IMR-90 (cell line): ENCODE data around the gene WDR89. TPM values are rescaled to one million over a fixed set of nuclear protein-coding genes. Genes with fewer than 3 reads are reported as not detected.

Experiments
- ATAC-seq: fragments of 200-7000 bp; cut with Tn5 transposase; 2 replicates; pipeline ENCODE4 v1.9.1; 2020; ENCODE audit warnings: low read depth, mild to moderate bottlenecking, moderate library complexity
- BruUV-seq: library from RNA; stranded (reverse); fragments of 400-500 nt; replicated peaks from 2 replicates; lab custom pipeline; 2021; lab: Mats Ljungman, UMichigan
- CTCF ChIA-PET: fragments of 300-600 bp; formaldehyde crosslinking; extraction: SDS; loops from one replicate; lab custom pipeline; 2021; ENCODE audit warnings: antibody characterized with exemption; lab: Yijun Ruan, JAX
- POLR2A ChIA-PET: fragments of 300-600 bp; sonication (Branson Sonifier 250); formaldehyde crosslinking; loops from one replicate; lab custom pipeline; 2022; ENCODE audit warnings: antibody characterized with exemption; ENCODE audit not compliant: unreplicated experiment; lab: Charles Lee
- DNase-seq: peaks from one replicate; pipeline ENCODE4 v3.0.0; 2013
- H2AFZ ChIP-seq: replicated peaks from 2 replicates; pipeline ENCODE3; 2013; ENCODE audit warnings: low read length, mild to moderate bottlenecking; ENCODE audit not compliant: poor library complexity
- H2AK5ac ChIP-seq: 2 replicates; pipeline ENCODE4 v1.6.1; 2013; ENCODE audit warnings: low read depth, low read length, inconsistent platforms
- H2AK9ac ChIP-seq: replicated peaks from 2 replicates; pipeline ENCODE3; 2013; ENCODE audit warnings: mild to moderate bottlenecking, low read depth, low read length, moderate library complexity; ENCODE audit not compliant: poor library complexity
- H2BK120ac ChIP-seq: 2 replicates; pipeline ENCODE4 v1.6.1; 2013; ENCODE audit warnings: low read depth, low read length, inconsistent platforms
- H2BK15ac ChIP-seq: 3 replicates; pipeline ENCODE4 v1.6.1; 2013; ENCODE audit warnings: low read depth, low read length, inconsistent platforms
- H2BK20ac ChIP-seq: 2 replicates; pipeline ENCODE4 v1.6.1; 2013; ENCODE audit warnings: low read depth, mild to moderate bottlenecking, inconsistent platforms, low read length, moderate library complexity
- H2BK5ac ChIP-seq: 2 replicates; pipeline ENCODE4 v1.6.1; 2013; ENCODE audit warnings: mild to moderate bottlenecking, low read depth, low read length, inconsistent platforms; ENCODE audit not compliant: poor library complexity, severe bottlenecking
- H3K14ac ChIP-seq: replicated peaks from 2 replicates; pipeline ENCODE4 v1.6.1; 2013; ENCODE audit warnings: low read depth, low read length, inconsistent platforms
- H3K18ac ChIP-seq: 2 replicates; pipeline ENCODE4 v1.6.1; 2013; ENCODE audit warnings: low read depth, low read length, control low read depth
- H3K23ac ChIP-seq: 2 replicates; pipeline ENCODE4 v1.6.1; 2013; ENCODE audit warnings: low read depth, low read length, inconsistent platforms
- H3K27ac ChIP-seq: 2 replicates; pipeline ENCODE4 v1.5.1; 2013; ENCODE audit warnings: mild to moderate bottlenecking, control low read depth, low read length; ENCODE audit not compliant: insufficient read depth
- H3K27me3 ChIP-seq: 2 replicates; pipeline ENCODE4 v1.6.1; 2013; ENCODE audit warnings: low read length; ENCODE audit not compliant: control insufficient read depth, insufficient read depth
- H3K36me3 ChIP-seq: 2 replicates; pipeline ENCODE4 v1.6.1; 2013; ENCODE audit warnings: low read length, mixed read lengths; ENCODE audit not compliant: control insufficient read depth, insufficient read depth
- H3K4ac ChIP-seq: 2 replicates; pipeline ENCODE4 v1.6.1; 2013; ENCODE audit warnings: low read depth, low read length, inconsistent platforms
- H3K4me1 ChIP-seq: 2 replicates; pipeline ENCODE4 v1.6.1; 2013; ENCODE audit warnings: low read length, mixed read lengths; ENCODE audit not compliant: control insufficient read depth, insufficient read depth
- H3K4me2 ChIP-seq: 2 replicates; pipeline ENCODE4 v1.6.1; 2013; ENCODE audit warnings: low read depth, mild to moderate bottlenecking, control low read depth, low read length, moderate library complexity
- H3K4me3 ChIP-seq: 2 replicates; pipeline ENCODE4 v1.5.1; 2013; ENCODE audit warnings: low read depth, mild to moderate bottlenecking, control low read depth, low read length, moderate library complexity; ENCODE audit not compliant: insufficient read depth
- H3K56ac ChIP-seq: 2 replicates; pipeline ENCODE4 v1.6.1; 2013; ENCODE audit warnings: low read length, inconsistent platforms; ENCODE audit not compliant: insufficient read depth; ENCODE audit errors: extremely low read depth
- H3K79me1 ChIP-seq, 2 experiments: 2 replicates each; pipeline ENCODE4 v1.6.1; 2013; ENCODE audit warnings: low read length in 2 of 2, inconsistent platforms in 1 of 2, low read depth in 1 of 2
- H3K9ac ChIP-seq: 2 replicates; pipeline ENCODE4 v1.6.1; 2013; ENCODE audit warnings: low read depth, low read length, control low read depth
- H3K9me1 ChIP-seq: 2 replicates; pipeline ENCODE4 v1.6.1; 2013; ENCODE audit warnings: low read length, inconsistent platforms; ENCODE audit not compliant: insufficient read depth
- H3K9me3 ChIP-seq: 2 replicates; pipeline ENCODE4 v1.6.1; 2013; ENCODE audit warnings: low read length; ENCODE audit not compliant: control insufficient read depth, insufficient read depth
- H4K20me1 ChIP-seq: 2 replicates; pipeline ENCODE4 v1.6.1; 2013; ENCODE audit warnings: low read length, inconsistent platforms; ENCODE audit not compliant: insufficient read depth
- H4K5ac ChIP-seq: 2 replicates; pipeline ENCODE4 v1.6.1; 2013; ENCODE audit warnings: mild to moderate bottlenecking, low read depth, low read length, control low read depth
- H4K8ac ChIP-seq, 2 experiments: 2 replicates each; pipeline ENCODE4 v1.6.1; 2013; ENCODE audit warnings: low read depth in 2 of 2, low read length in 2 of 2, control low read depth in 1 of 2, inconsistent platforms in 1 of 2
- H4K91ac ChIP-seq: 2 replicates; pipeline ENCODE4 v1.6.1; 2013; ENCODE audit warnings: low read depth, low read length, inconsistent platforms; ENCODE audit not compliant: insufficient read depth
- BHLHE40 ChIP-seq: fragments of 150-350 bp; IDR thresholded peaks from 2 replicates; pipeline ENCODE4 v1.6.1; 2016; ENCODE audit warnings: mild to moderate bottlenecking, low read depth, low read length
- CEBPB ChIP-seq: IDR thresholded peaks from 2 replicates; pipeline ENCODE4 v1.6.1; 2012; ENCODE audit warnings: low read depth, low read length, improper control_type of control experiment
- CHD1 ChIP-seq: IDR thresholded peaks from 2 replicates; pipeline ENCODE4 v1.6.1; 2012; ENCODE audit warnings: low read depth, low read length, improper control_type of control experiment
- CTCF ChIP-seq: conservative IDR thresholded peaks from 2 replicates; pipeline ENCODE4 v1.5.1; 2012; ENCODE audit warnings: mild to moderate bottlenecking, low read depth, low read length, improper control_type of control experiment
- ELK1 ChIP-seq: fragments of 150-350 bp; IDR thresholded peaks from 2 replicates; pipeline ENCODE4 v1.6.1; 2016; ENCODE audit warnings: low read depth, mild to moderate bottlenecking, low read length, moderate library complexity, borderline replicate concordance
- FOS ChIP-seq: fragments of 150-350 bp; IDR thresholded peaks from 2 replicates; pipeline ENCODE4 v1.6.1; 2016; ENCODE audit warnings: low read depth, low read length
- MAFK ChIP-seq: IDR thresholded peaks from 2 replicates; pipeline ENCODE4 v1.6.1; 2012; ENCODE audit warnings: low read depth, low read length, improper control_type of control experiment
- MAZ ChIP-seq: IDR thresholded peaks from 2 replicates; pipeline ENCODE4 v1.6.1; 2012; ENCODE audit warnings: low read depth, mild to moderate bottlenecking, low read length, improper control_type of control experiment, moderate library complexity, borderline replicate concordance
- MXI1 ChIP-seq: IDR thresholded peaks from 2 replicates; pipeline ENCODE4 v1.6.1; 2012; ENCODE audit warnings: low read depth, mild to moderate bottlenecking, low read length, moderate library complexity, borderline replicate concordance
- NFE2L2 ChIP-seq: fragments of 150-350 bp; IDR thresholded peaks from 2 replicates; pipeline ENCODE4 v1.6.1; 2016; ENCODE audit warnings: low read depth, mild to moderate bottlenecking, low read length
- POLR2A ChIP-seq: IDR thresholded peaks from 2 replicates; pipeline ENCODE4 v1.6.1; 2012; ENCODE audit warnings: mild to moderate bottlenecking, low read depth, low read length
- RAD21 ChIP-seq: IDR thresholded peaks from 2 replicates; pipeline ENCODE4 v1.6.1; 2012; ENCODE audit warnings: low read length, improper control_type of control experiment
- RCOR1 ChIP-seq: IDR thresholded peaks from 2 replicates; pipeline ENCODE4 v1.6.1; 2012; ENCODE audit warnings: mild to moderate bottlenecking, low read length, improper control_type of control experiment; ENCODE audit not compliant: insufficient replicate concordance
- RFX5 ChIP-seq: IDR thresholded peaks from 2 replicates; pipeline ENCODE4 v1.8.0; 2012; ENCODE audit warnings: low read depth, mild to moderate bottlenecking, low read length, moderate library complexity
- SMC3 ChIP-seq: fragments of 150-350 bp; IDR thresholded peaks from 2 replicates; pipeline ENCODE4 v1.6.1; 2016; ENCODE audit warnings: low read depth, mild to moderate bottlenecking, antibody characterized with exemption, low read length, moderate library complexity
- USF2 ChIP-seq: fragments of 150-350 bp; IDR thresholded peaks from 2 replicates; pipeline ENCODE4 v1.6.1; 2017; ENCODE audit warnings: mild to moderate bottlenecking, antibody characterized with exemption, low read length, low read depth
- WGBS, 2 experiments: methylation state at CpG; one replicate each; pipeline versions ENCODE4 v1.1.5 to v1.1.7; 2013; ENCODE audit warnings: missing lambda C conversion rate in 2 of 2; ENCODE audit not compliant: insufficient read length in 1 of 2; ENCODE audit errors: extremely low coverage in 2 of 2; 5-methylcytosine and 5-hydroxymethylcytosine counted together
- dilution Hi-C: fragments of 300-500 bp; cut with HindIII; formaldehyde crosslinking; loops from one replicate; pipeline ENCODE4 v1.14.3; 2018; ENCODE audit warnings: low sequenced_read_pairs; ENCODE audit not compliant: unreplicated experiment
- in situ Hi-C: fragments of 300-500 bp; cut with MboI; formaldehyde crosslinking; loops from 3 replicates; pipeline ENCODE4 v1.14.3; 2019; ENCODE audit warnings: low sequenced_read_pairs, inconsistent platforms, mixed read lengths
- intact Hi-C: fragments of 100-400 bp; cut with micrococcal nuclease; formaldehyde crosslinking; loops from 2 replicates; pipeline ENCODE4 v1.10.0; 2022
- polyA plus RNA-seq, 3 experiments: library from polyadenylated mRNA; depleted of rRNA; stranded (reverse); fragments of >200 nt; gene quantifications; 2 replicates each; pipeline ENCODE4 v1.2.3, GENCODE V29; 2012; ENCODE audit warnings: low replicate concordance in 1 of 3
- total RNA-seq: library from RNA; depleted of rRNA; stranded (reverse); fragments of >200 nt; gene quantifications from 2 replicates; pipeline ENCODE4 v1.2.3, GENCODE V29; 2012

The WDR89 gene
- total and polyA plus RNA-seq, 2 of the 4 experiments (the other 2 are of a cell fraction) = 4.3 to 10.2 TPM

GRCh38 chr14:63573581-63573980 is 68.1 kb downstream of the WDR89 start:
- Histone ChIP-seq H2AK5ac (no peak overlapping the region), H3K9me1 (no peaks in the 10 kb centered on the region), H3K4me1 (no peaks in the 10 kb centered on the region), H3K27ac (no peak overlapping the region), H3K27me3 (peaks cover 3% of the 10 kb centered on the region), H3K4ac (no peak overlapping the region), H3K36me3 (no peaks in the 10 kb centered on the region), H2AFZ (no peak overlapping the region), H4K8ac (no peak overlapping the region), H3K56ac (no peak overlapping the region), H3K9me3 (no peaks in the 10 kb centered on the region; the same call in 1 of the 2 replicates), H2BK120ac (no peak overlapping the region), H3K4me2 (no peak overlapping the region), H4K20me1 (no peaks in the 10 kb centered on the region), H4K91ac (no peak overlapping the region), H2AK9ac (no peak overlapping the region), H3K23ac (no peak overlapping the region), H3K18ac (no peak overlapping the region), H3K14ac (no peak overlapping the region), H3K79me1 (no peaks in the 10 kb centered on the region), H3K9ac (no peak overlapping the region), H4K5ac (no peak overlapping the region), H3K4me3 (no peak overlapping the region), H2BK15ac (no peak overlapping the region), H2BK20ac (no peak overlapping the region), H2BK5ac (no peak overlapping the region)
- in situ Hi-C loops (loop anchor here (25.0 kb wide), 1 partner anchor 1411 kb away; no protein-coding TSS in a partner anchor), dilution Hi-C loops (no loop called here), intact Hi-C loops (no loop called here)
- DNase-seq = peak; percentile 35
- BruUV-seq = no TSS peak
- POLR2A ChIA-PET = no interaction called here
- CTCF ChIA-PET = no interaction called here
- no peak for TF ChIP-seq CHD1
- TF ChIP-seq RAD21 = no peak
- no peak for TF ChIP-seq FOS
- no peak for TF ChIP-seq MXI1
- no peak for TF ChIP-seq RCOR1
- no peak for TF ChIP-seq MAFK
- TF ChIP-seq POLR2A = no peak
- TF ChIP-seq MAZ = no peak
- no peak for TF ChIP-seq SMC3
- TF ChIP-seq CTCF = no peak
- no peak for TF ChIP-seq RFX5
- no peak for TF ChIP-seq BHLHE40
- TF ChIP-seq NFE2L2 = no peak
- TF ChIP-seq ELK1 = no peak
- no peak for TF ChIP-seq CEBPB
- TF ChIP-seq USF2 = no peak
- peak; percentile 60 for ATAC-seq
- WGBS, 2 experiments = no CpG with 5 or more reads among the region's 4 CpGs
